ENCODE measurements around the gene HLA-DMB.
"Not testable (repeated sequence)": the region's sequence is repeated elsewhere in the genome, so short reads cannot be mapped to it uniquely, and the experiment has no call there.

HLA-DMB gene

GRCh38 chr6:32946893-32947292 lies 6.1 kb upstream of the HLA-DMB start:
- TF ChIP-seq CTCF (IDR thresholded peaks at IDR 0.05) (no peak), ZFX (IDR thresholded peaks at IDR 0.05; ENCODE audit: borderline replicate concordance) (no peak)

GRCh38 chr6:32945953-32946352 lies 5.1 kb upstream of the HLA-DMB start:
- no peak overlapping the region for H3K27ac ChIP-seq
- TF ChIP-seq ZFX (IDR thresholded peaks at IDR 0.05; ENCODE audit: borderline replicate concordance) (no peak), CTCF (IDR thresholded peaks at IDR 0.05) (no peak)

More at GRCh38 chr6:32946893-32947292, 6.1 kb upstream of the HLA-DMB start:
- no peak overlapping the region for H3K27ac ChIP-seq

- TF ChIP-seq ZFX (IDR thresholded peaks at IDR 0.05; ENCODE audit: borderline replicate concordance): no peak
- no peak overlapping the region for H3K27ac ChIP-seq
These were observed 4.4 kb upstream of the HLA-DMB start for GRCh38 chr6:32945108-32945760.

GRCh38 chr6:32943864-32944649 lies 3.2 kb upstream of the HLA-DMB start:
- no peak overlapping the region for H3K27ac ChIP-seq
- TF ChIP-seq ZFX (IDR thresholded peaks at IDR 0.05; ENCODE audit: borderline replicate concordance) (no peak), CTCF (IDR thresholded peaks at IDR 0.05) (no peak)

GRCh38 chr6:32942555-32943123 lies 1.8 kb upstream of the HLA-DMB start:
- not testable (repeated sequence) for H3K27ac ChIP-seq

- no peak overlapping the region; the same call in 1 of the 2 replicates for H3K27ac ChIP-seq
- no peak for TF ChIP-seq CTCF (IDR thresholded peaks at IDR 0.05)
- TF ChIP-seq ZFX (IDR thresholded peaks at IDR 0.05; ENCODE audit: borderline replicate concordance): no peak
These were observed 463 bp upstream of the HLA-DMB start for GRCh38 chr6:32941214-32941768.

GRCh38 chr6:32938494-32938893 lies 2.3 kb downstream of the HLA-DMB start:
- H3K27ac ChIP-seq: no peak overlapping the region
- TF ChIP-seq ZFX (IDR thresholded peaks at IDR 0.05; ENCODE audit: borderline replicate concordance) (no peak), CTCF (IDR thresholded peaks at IDR 0.05) (no peak)

GRCh38 chr6:32937230-32937633 lies 3.6 kb downstream of the HLA-DMB start:
- no peak overlapping the region for H3K27ac ChIP-seq
- TF ChIP-seq ZFX (IDR thresholded peaks at IDR 0.05; ENCODE audit: borderline replicate concordance) (no peak), CTCF (IDR thresholded peaks at IDR 0.05) (no peak)

All from 22Rv1 (cell line).